Liver (tissue), 3 donors: Measurements from ENCODE around the gene DMRT1.

Experiments
- FOXA1 ChIP-seq: IDR thresholded peaks from 2 replicates; pipeline ENCODE4 v1.6.1; 2016; ENCODE audit warnings: antibody characterized with exemption
- FOXA2 ChIP-seq: IDR thresholded peaks from 2 replicates; pipeline ENCODE4 v1.6.1; 2016; ENCODE audit warnings: antibody characterized with exemption
- HNF4A ChIP-seq, 2 donors: conservative IDR thresholded peaks; 2 replicates each; pipeline ENCODE4 v1.6.1; 2016; ENCODE audit warnings: antibody characterized with exemption in 2 of 2, mild to moderate bottlenecking in 2 of 2
- JUND ChIP-seq, 2 donors: IDR thresholded peaks; 2 replicates each; pipeline ENCODE4 v1.6.1; 2016; ENCODE audit warnings: antibody characterized with exemption in 2 of 2
- RAD21 ChIP-seq, 2 donors: IDR thresholded peaks; 2 replicates each; pipeline ENCODE4 v1.6.1; 2016; ENCODE audit warnings: antibody characterized with exemption in 2 of 2, mild to moderate bottlenecking in 2 of 2
- SP1 ChIP-seq: IDR thresholded peaks from 2 replicates; pipeline ENCODE4 v1.6.1; 2018; ENCODE audit warnings: antibody characterized with exemption, mild to moderate bottlenecking
- TAF1 ChIP-seq: conservative IDR thresholded peaks from 2 replicates; pipeline ENCODE4 v1.6.1; 2016; ENCODE audit warnings: antibody characterized with exemption, mild to moderate bottlenecking
- TF ChIP-seq, protein P1 (sequence below): IDR thresholded peaks from 2 replicates; pipeline ENCODE4 v1.6.1; 2016; ENCODE audit warnings: antibody characterized with exemption
- TF ChIP-seq, protein P2 (sequence below): fragments of 150-350 bp; IDR thresholded peaks from 2 replicates; pipeline ENCODE4 v1.5.1; 2017; ENCODE audit warnings: improper control_type of control experiment, low read depth, low read length; ENCODE audit not compliant: missing input control
- TF ChIP-seq, protein P3 (sequence below): IDR thresholded peaks from 2 replicates; pipeline ENCODE4 v1.6.1; 2016; ENCODE audit warnings: antibody characterized with exemption
- TF ChIP-seq, protein P4 (sequence below): IDR thresholded peaks from 2 replicates; pipeline ENCODE4 v1.6.1; 2016; ENCODE audit warnings: antibody characterized with exemption, mild to moderate bottlenecking
- donor health status: healthy.
- donor health status: healthy.

DNA sequence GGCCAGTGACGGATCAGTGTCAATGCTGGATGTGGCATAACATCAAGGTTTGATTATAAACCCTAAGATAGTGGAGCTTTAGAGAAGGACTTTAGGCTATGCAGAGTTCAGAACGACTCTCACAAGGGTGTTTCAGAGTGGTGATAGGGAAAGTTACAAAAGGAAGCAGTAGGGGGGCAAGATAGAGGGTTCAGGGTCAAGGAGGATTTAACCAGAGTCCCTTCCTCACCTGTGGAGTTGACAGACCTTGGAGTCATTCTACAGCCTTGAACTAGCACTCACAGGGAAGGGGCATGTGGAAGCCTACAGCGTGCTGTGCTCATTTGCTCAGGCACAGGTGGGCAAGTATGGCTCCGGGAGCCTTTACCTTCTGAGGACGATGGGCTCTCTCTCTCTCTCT is 7.9 kb downstream of the DMRT1 start:
- TF ChIP-seq, protein P1, sequence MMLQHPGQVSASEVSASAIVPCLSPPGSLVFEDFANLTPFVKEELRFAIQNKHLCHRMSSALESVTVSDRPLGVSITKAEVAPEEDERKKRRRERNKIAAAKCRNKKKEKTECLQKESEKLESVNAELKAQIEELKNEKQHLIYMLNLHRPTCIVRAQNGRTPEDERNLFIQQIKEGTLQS: no peak
- TF ChIP-seq, protein P2, sequence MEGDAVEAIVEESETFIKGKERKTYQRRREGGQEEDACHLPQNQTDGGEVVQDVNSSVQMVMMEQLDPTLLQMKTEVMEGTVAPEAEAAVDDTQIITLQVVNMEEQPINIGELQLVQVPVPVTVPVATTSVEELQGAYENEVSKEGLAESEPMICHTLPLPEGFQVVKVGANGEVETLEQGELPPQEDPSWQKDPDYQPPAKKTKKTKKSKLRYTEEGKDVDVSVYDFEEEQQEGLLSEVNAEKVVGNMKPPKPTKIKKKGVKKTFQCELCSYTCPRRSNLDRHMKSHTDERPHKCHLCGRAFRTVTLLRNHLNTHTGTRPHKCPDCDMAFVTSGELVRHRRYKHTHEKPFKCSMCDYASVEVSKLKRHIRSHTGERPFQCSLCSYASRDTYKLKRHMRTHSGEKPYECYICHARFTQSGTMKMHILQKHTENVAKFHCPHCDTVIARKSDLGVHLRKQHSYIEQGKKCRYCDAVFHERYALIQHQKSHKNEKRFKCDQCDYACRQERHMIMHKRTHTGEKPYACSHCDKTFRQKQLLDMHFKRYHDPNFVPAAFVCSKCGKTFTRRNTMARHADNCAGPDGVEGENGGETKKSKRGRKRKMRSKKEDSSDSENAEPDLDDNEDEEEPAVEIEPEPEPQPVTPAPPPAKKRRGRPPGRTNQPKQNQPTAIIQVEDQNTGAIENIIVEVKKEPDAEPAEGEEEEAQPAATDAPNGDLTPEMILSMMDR: no peak
- no peak for TF ChIP-seq HNF4A (conservative IDR thresholded peaks at IDR 0.05)
- no peak for TF ChIP-seq FOXA1
- TF ChIP-seq RAD21 (IDR thresholded peaks at IDR 0.05): no peak
- TF ChIP-seq, protein P3, sequence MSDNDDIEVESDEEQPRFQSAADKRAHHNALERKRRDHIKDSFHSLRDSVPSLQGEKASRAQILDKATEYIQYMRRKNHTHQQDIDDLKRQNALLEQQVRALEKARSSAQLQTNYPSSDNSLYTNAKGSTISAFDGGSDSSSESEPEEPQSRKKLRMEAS: no peak
- TF ChIP-seq, protein P4, sequence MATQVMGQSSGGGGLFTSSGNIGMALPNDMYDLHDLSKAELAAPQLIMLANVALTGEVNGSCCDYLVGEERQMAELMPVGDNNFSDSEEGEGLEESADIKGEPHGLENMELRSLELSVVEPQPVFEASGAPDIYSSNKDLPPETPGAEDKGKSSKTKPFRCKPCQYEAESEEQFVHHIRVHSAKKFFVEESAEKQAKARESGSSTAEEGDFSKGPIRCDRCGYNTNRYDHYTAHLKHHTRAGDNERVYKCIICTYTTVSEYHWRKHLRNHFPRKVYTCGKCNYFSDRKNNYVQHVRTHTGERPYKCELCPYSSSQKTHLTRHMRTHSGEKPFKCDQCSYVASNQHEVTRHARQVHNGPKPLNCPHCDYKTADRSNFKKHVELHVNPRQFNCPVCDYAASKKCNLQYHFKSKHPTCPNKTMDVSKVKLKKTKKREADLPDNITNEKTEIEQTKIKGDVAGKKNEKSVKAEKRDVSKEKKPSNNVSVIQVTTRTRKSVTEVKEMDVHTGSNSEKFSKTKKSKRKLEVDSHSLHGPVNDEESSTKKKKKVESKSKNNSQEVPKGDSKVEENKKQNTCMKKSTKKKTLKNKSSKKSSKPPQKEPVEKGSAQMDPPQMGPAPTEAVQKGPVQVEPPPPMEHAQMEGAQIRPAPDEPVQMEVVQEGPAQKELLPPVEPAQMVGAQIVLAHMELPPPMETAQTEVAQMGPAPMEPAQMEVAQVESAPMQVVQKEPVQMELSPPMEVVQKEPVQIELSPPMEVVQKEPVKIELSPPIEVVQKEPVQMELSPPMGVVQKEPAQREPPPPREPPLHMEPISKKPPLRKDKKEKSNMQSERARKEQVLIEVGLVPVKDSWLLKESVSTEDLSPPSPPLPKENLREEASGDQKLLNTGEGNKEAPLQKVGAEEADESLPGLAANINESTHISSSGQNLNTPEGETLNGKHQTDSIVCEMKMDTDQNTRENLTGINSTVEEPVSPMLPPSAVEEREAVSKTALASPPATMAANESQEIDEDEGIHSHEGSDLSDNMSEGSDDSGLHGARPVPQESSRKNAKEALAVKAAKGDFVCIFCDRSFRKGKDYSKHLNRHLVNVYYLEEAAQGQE: no peak
- no peak for TF ChIP-seq JUND (IDR thresholded peaks at IDR 0.05)
- TF ChIP-seq FOXA2: no peak
- TF ChIP-seq TAF1: no peak
- no peak for TF ChIP-seq SP1
